H9 (cell line): ENCODE results near the gene RNF217. TPM values are rescaled to one million over a fixed set of nuclear protein-coding genes. Genes with fewer than 3 reads are reported as not detected.

Experiments used
- DNase-seq: peaks from one replicate; pipeline ENCODE4 v3.0.0-alpha.2; 2017
- H2AFZ ChIP-seq: one replicate; pipeline ENCODE4 v1.6.1; 2013; ENCODE audit warnings: mild to moderate bottlenecking, low read length, control low read depth, moderate library complexity
- H2AK5ac ChIP-seq: 2 replicates; pipeline ENCODE4 v1.6.1; 2013; ENCODE audit warnings: low read length, control low read depth, mixed read lengths; ENCODE audit not compliant: insufficient read length
- H2BK120ac ChIP-seq: one replicate; pipeline ENCODE4 v1.6.1; 2013; ENCODE audit warnings: low read depth, mild to moderate bottlenecking, low read length, control low read depth, inconsistent platforms; ENCODE audit not compliant: poor library complexity, severe bottlenecking
- H2BK12ac ChIP-seq: 2 replicates; pipeline ENCODE4 v1.6.1; 2013; ENCODE audit warnings: low read length, control low read depth, mixed read lengths, low read depth; ENCODE audit not compliant: insufficient read length
- H2BK15ac ChIP-seq: 2 replicates; pipeline ENCODE4 v1.6.1; 2013; ENCODE audit warnings: low read depth, low read length, control low read depth
- H2BK20ac ChIP-seq: one replicate; pipeline ENCODE4 v1.6.1; 2013; ENCODE audit warnings: low read depth, mild to moderate bottlenecking, low read length, control low read depth, inconsistent platforms; ENCODE audit not compliant: poor library complexity, severe bottlenecking
- H2BK5ac ChIP-seq: 2 replicates; pipeline ENCODE4 v1.6.1; 2013; ENCODE audit warnings: low read length, control low read depth, mixed read lengths; ENCODE audit not compliant: insufficient read length
- H3K14ac ChIP-seq: 2 replicates; pipeline ENCODE4 v1.6.1; 2013; ENCODE audit warnings: low read length, control low read depth; ENCODE audit not compliant: insufficient read depth
- H3K18ac ChIP-seq: 2 replicates; pipeline ENCODE4 v1.6.1; 2013; ENCODE audit warnings: low read depth, mild to moderate bottlenecking, mixed read lengths, low read length, control low read depth; ENCODE audit not compliant: insufficient read length
- H3K23ac ChIP-seq: 2 replicates; pipeline ENCODE4 v1.6.1; 2013; ENCODE audit warnings: low read length, control low read depth, mixed read lengths, low read depth; ENCODE audit not compliant: insufficient read length
- H3K23me2 ChIP-seq: 2 replicates; pipeline ENCODE4 v1.6.1; 2013; ENCODE audit warnings: low read depth, mild to moderate bottlenecking, mixed read lengths, low read length, control low read depth; ENCODE audit not compliant: insufficient read length, poor library complexity, severe bottlenecking
- H3K27ac ChIP-seq: 2 replicates; pipeline ENCODE4 v1.5.1; 2013; ENCODE audit warnings: low read length, control low read depth, mixed read lengths, low read depth; ENCODE audit not compliant: insufficient read length
- H3K27me3 ChIP-seq: 2 replicates; pipeline ENCODE4 v1.6.1; 2013; ENCODE audit warnings: low read length, control low read depth, inconsistent platforms; ENCODE audit not compliant: insufficient read depth
- H3K4ac ChIP-seq: 2 replicates; pipeline ENCODE4 v1.6.1; 2013; ENCODE audit warnings: low read depth, mild to moderate bottlenecking, control low read depth, inconsistent platforms, low read length, moderate library complexity
- H3K4me1 ChIP-seq: 2 replicates; pipeline ENCODE4 v1.6.1; 2013; ENCODE audit warnings: low read length, control low read depth, inconsistent platforms; ENCODE audit not compliant: insufficient read depth
- H3K4me2 ChIP-seq: 2 replicates; pipeline ENCODE4 v1.6.1; 2013; ENCODE audit warnings: low read length, control low read depth, mixed read lengths; ENCODE audit not compliant: insufficient read length, insufficient read depth
- H3K56ac ChIP-seq: 2 replicates; pipeline ENCODE4 v1.6.1; 2013; ENCODE audit warnings: low read depth, mild to moderate bottlenecking, mixed read lengths, low read length, control low read depth; ENCODE audit not compliant: insufficient read length
- H3K79me1 ChIP-seq: 2 replicates; pipeline ENCODE4 v1.6.1; 2013; ENCODE audit warnings: low read depth, mild to moderate bottlenecking, moderate library complexity, low read length, control low read depth, inconsistent platforms; ENCODE audit not compliant: insufficient read depth, poor library complexity, severe bottlenecking
- H3K79me2 ChIP-seq: 2 replicates; pipeline ENCODE4 v1.6.1; 2013; ENCODE audit warnings: low read length, control low read depth, inconsistent platforms; ENCODE audit not compliant: insufficient read depth
- H3K9ac ChIP-seq: 2 replicates; pipeline ENCODE4 v1.6.1; 2013; ENCODE audit warnings: low read length, control low read depth, mixed read lengths; ENCODE audit not compliant: insufficient read length; ENCODE audit errors: extremely low read depth
- H3K9me3 ChIP-seq: one replicate; pipeline ENCODE4 v1.6.1; 2013; ENCODE audit warnings: low read depth, low read length, inconsistent platforms; ENCODE audit not compliant: control insufficient read depth
- H3T11ph ChIP-seq: one replicate; pipeline ENCODE4 v1.6.1; 2013; ENCODE audit warnings: mild to moderate bottlenecking, low read length, control low read depth, inconsistent platforms
- H4K20me1 ChIP-seq: one replicate; pipeline ENCODE4 v1.6.1; 2013; ENCODE audit not compliant: control insufficient read depth, insufficient read length, insufficient read depth
- H4K5ac ChIP-seq: 2 replicates; pipeline ENCODE4 v1.6.1; 2013; ENCODE audit warnings: low read depth, mild to moderate bottlenecking, mixed read lengths, low read length, control low read depth; ENCODE audit not compliant: insufficient read length
- H4K8ac ChIP-seq: replicated peaks from 2 replicates; pipeline ENCODE4 v1.6.1; 2013; ENCODE audit warnings: low read length, control low read depth, mixed read lengths, low read depth; ENCODE audit not compliant: insufficient read length
- H4K91ac ChIP-seq: 2 replicates; pipeline ENCODE4 v1.6.1; 2013; ENCODE audit warnings: low read depth, mild to moderate bottlenecking, moderate library complexity, mixed read lengths, low read length, control low read depth; ENCODE audit not compliant: insufficient read length
- H3K27ac Mint-ChIP-seq, 3 experiments: 2 replicates in 2 of 3; 3 replicates in 1 of 3; pipeline ENCODE4 v1.8.0; 2020 to 2021; ENCODE audit warnings: mixed read lengths in 3 of 3, mild to moderate bottlenecking in 1 of 3, moderate library complexity in 1 of 3
- H3K27me3 Mint-ChIP-seq: 2 replicates; pipeline ENCODE4 v1.8.0; 2021; ENCODE audit warnings: low read depth, mild to moderate bottlenecking, moderate library complexity, mixed read lengths
- H3K36me3 Mint-ChIP-seq, 3 experiments: 2 replicates in 2 of 3; 3 replicates in 1 of 3; pipeline ENCODE4 v1.8.0; 2020 to 2021; ENCODE audit warnings: low read depth in 3 of 3, mixed read lengths in 3 of 3; ENCODE audit not compliant: insufficient read depth in 1 of 3
- H3K4me1 Mint-ChIP-seq, 2 experiments: 2 replicates each; pipeline ENCODE4 v1.8.0; 2020; ENCODE audit warnings: mixed read lengths in 2 of 2
- H3K4me3 Mint-ChIP-seq, 2 experiments: 2 replicates in 1 of 2; 3 replicates in 1 of 2; pipeline ENCODE4 v1.8.0; 2020 to 2021; ENCODE audit warnings: mild to moderate bottlenecking in 2 of 2, mixed read lengths in 2 of 2, moderate library complexity in 1 of 2
- H3K9me3 Mint-ChIP-seq, 2 experiments: 2 replicates in 1 of 2; 3 replicates in 1 of 2; pipeline ENCODE4 v1.8.0; 2020; ENCODE audit warnings: mild to moderate bottlenecking in 2 of 2, mixed read lengths in 2 of 2, moderate library complexity in 1 of 2
- WGBS: extraction: QIAGEN DNeasy Blood & Tissue Kit; methylation state at CpG from one replicate; pipeline ENCODE4 v1.1.7; 2013; ENCODE audit warnings: missing lambda C conversion rate, low lambda C conversion rate, mixed read lengths; ENCODE audit not compliant: insufficient read length; ENCODE audit errors: extremely low coverage; 5-methylcytosine and 5-hydroxymethylcytosine counted together
- total RNA-seq: library from RNA; stranded (reverse); gene quantifications from 2 replicates; pipeline ENCODE4 v1.2.1, GENCODE V29; 2021
- TF ChIP-seq, protein P1 (sequence below): fragments of 200-600 bp; sonication (generic); conservative IDR thresholded peaks from 3 replicates; pipeline ENCODE4 v1.8.0; 2021; ENCODE audit warnings: antibody characterized with exemption, mild to moderate bottlenecking

The RNF217 gene
- total RNA-seq, 1 experiment from 2014 or later: 9.6 TPM

DNA sequence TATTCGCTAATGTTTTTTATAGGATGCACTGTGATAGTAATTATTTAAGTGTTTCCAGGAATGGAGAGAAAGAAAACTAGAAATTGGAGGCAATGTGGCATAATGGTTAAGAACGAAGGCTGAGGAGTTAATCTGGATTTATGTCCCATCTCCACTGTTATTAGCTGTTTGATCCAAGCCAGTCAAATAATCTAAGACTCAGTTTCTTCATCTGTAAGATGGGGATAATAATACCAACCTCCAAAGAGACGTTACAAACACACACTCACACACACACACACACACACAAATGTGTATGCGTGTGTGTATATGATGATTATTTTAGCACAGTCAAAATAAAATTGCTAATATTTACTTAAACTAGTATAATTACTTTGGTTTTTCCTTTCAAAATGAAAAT, 154.5 kb downstream of the RNF217 start:
- H3K56ac ChIP-seq: no peak overlapping the region
- no peak overlapping the region for H3K4ac ChIP-seq
- TF ChIP-seq, protein P1, sequence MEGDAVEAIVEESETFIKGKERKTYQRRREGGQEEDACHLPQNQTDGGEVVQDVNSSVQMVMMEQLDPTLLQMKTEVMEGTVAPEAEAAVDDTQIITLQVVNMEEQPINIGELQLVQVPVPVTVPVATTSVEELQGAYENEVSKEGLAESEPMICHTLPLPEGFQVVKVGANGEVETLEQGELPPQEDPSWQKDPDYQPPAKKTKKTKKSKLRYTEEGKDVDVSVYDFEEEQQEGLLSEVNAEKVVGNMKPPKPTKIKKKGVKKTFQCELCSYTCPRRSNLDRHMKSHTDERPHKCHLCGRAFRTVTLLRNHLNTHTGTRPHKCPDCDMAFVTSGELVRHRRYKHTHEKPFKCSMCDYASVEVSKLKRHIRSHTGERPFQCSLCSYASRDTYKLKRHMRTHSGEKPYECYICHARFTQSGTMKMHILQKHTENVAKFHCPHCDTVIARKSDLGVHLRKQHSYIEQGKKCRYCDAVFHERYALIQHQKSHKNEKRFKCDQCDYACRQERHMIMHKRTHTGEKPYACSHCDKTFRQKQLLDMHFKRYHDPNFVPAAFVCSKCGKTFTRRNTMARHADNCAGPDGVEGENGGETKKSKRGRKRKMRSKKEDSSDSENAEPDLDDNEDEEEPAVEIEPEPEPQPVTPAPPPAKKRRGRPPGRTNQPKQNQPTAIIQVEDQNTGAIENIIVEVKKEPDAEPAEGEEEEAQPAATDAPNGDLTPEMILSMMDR: no peak
- H3K27ac Mint-ChIP-seq: no peak overlapping the region
- no peak overlapping the region for H2AK5ac ChIP-seq
- H3K4me1 Mint-ChIP-seq: peaks cover 12 to 15% of the 10 kb centered on the region in 2 experiments
- no peak overlapping the region for H2BK20ac ChIP-seq
- no peak overlapping the region for H3K18ac ChIP-seq
- H4K91ac ChIP-seq: no peak overlapping the region
- no peak overlapping the region for H2AFZ ChIP-seq
- no peaks in the 10 kb centered on the region for H3K27me3 ChIP-seq
- no peak overlapping the region for H3T11ph ChIP-seq
- no peak overlapping the region for H2BK120ac ChIP-seq
- H3K4me2 ChIP-seq: no peak overlapping the region
- peaks cover 8 to 9% of the 10 kb centered on the region in 2 experiments for H3K9me3 Mint-ChIP-seq
- no peaks in the 10 kb centered on the region for H3K23me2 ChIP-seq
- H4K20me1 ChIP-seq: no peaks in the 10 kb centered on the region
- no peak overlapping the region for H4K8ac ChIP-seq
- H3K27ac ChIP-seq: no peak overlapping the region
- no peak overlapping the region for H3K9ac ChIP-seq
- H2BK15ac ChIP-seq: no peak overlapping the region
- no peak overlapping the region for H3K14ac ChIP-seq
- no CpG with 5 or more reads among the region's 4 CpGs for WGBS
- no peaks in the 10 kb centered on the region for H3K4me1 ChIP-seq
- H3K36me3 Mint-ChIP-seq: peaks cover 0 to 9% (median 4%) of the 10 kb centered on the region in 3 experiments; a peak in 6 of 7 replicates
- no peak overlapping the region for H3K4me3 Mint-ChIP-seq
- no peaks in the 10 kb centered on the region for H3K79me1 ChIP-seq
- no peak overlapping the region for H4K5ac ChIP-seq
- H3K9me3 ChIP-seq: no peaks in the 10 kb centered on the region
- DNase-seq: no peak
- H2BK5ac ChIP-seq: no peak overlapping the region
- H3K23ac ChIP-seq: no peak overlapping the region
- H3K79me2 ChIP-seq: no peaks in the 10 kb centered on the region
- H2BK12ac ChIP-seq: no peak overlapping the region
- no peaks in the 10 kb centered on the region for H3K27me3 Mint-ChIP-seq
